Fibroblast of lung (primary cell): ENCODE data around the gene FRMD6. TPM values are rescaled to one million over a fixed set of nuclear protein-coding genes. Genes with fewer than 3 reads are reported as not detected.

Source experiments
- DNase-seq, 2 donors: peaks; one replicate each; pipeline versions ENCODE4 v3.0.0 to v3.0.0-alpha.2; 2010; ENCODE audit warnings: low read depth in 2 of 2
- H2AFZ ChIP-seq: 2 replicates; pipeline ENCODE4 v1.5.1; 2012; ENCODE audit warnings: low read length, control low read depth, inconsistent platforms
- H3K27ac ChIP-seq: 2 replicates; pipeline ENCODE4 v1.5.1; 2011; ENCODE audit warnings: low read length, control low read depth; ENCODE audit not compliant: insufficient read depth
- H3K27me3 ChIP-seq: 2 replicates; pipeline ENCODE4 v1.5.1; 2011; ENCODE audit warnings: mild to moderate bottlenecking, low read length; ENCODE audit not compliant: control insufficient read depth, insufficient read depth
- H3K36me3 ChIP-seq: 2 replicates; pipeline ENCODE4 v1.5.1; 2011; ENCODE audit warnings: low read length; ENCODE audit not compliant: control insufficient read depth, insufficient read depth
- H3K4me1 ChIP-seq: 2 replicates; pipeline ENCODE4 v1.5.1; 2011; ENCODE audit warnings: low read length; ENCODE audit not compliant: control insufficient read depth, insufficient read depth; ENCODE audit errors: extremely low read depth
- H3K4me2 ChIP-seq: 2 replicates; pipeline ENCODE4 v1.5.1; 2011; ENCODE audit warnings: low read length, control low read depth; ENCODE audit not compliant: insufficient read depth; ENCODE audit errors: extremely low read depth
- H3K4me3 ChIP-seq, 4 experiments: fragments of 200-600 bp in 1 of 4; sonication (generic) in 1 of 4; replicated peaks in 1 of 4; 2 replicates each; pipeline ENCODE4 v1.5.1; 2011 to 2016; ENCODE audit warnings: low read length in 4 of 4, low read depth in 3 of 4, mild to moderate bottlenecking in 3 of 4, control low read depth in 2 of 4, inconsistent platforms in 1 of 4, mixed read lengths in 1 of 4; ENCODE audit not compliant: insufficient read depth in 1 of 4; ENCODE audit errors: control extremely low read depth in 1 of 4
- H3K79me2 ChIP-seq: 2 replicates; pipeline ENCODE4 v1.5.1; 2012; ENCODE audit warnings: mild to moderate bottlenecking, low read length, inconsistent platforms; ENCODE audit not compliant: control insufficient read depth, insufficient read depth
- H3K9ac ChIP-seq: 2 replicates; pipeline ENCODE4 v1.5.1; 2011; ENCODE audit warnings: mild to moderate bottlenecking, low read length, control low read depth; ENCODE audit not compliant: insufficient read depth
- H3K9me3 ChIP-seq: 2 replicates; pipeline ENCODE4 v1.5.1; 2012; ENCODE audit warnings: low read depth, low read length; ENCODE audit not compliant: control insufficient read depth, insufficient read depth
- H4K20me1 ChIP-seq: 2 replicates; pipeline ENCODE4 v1.5.1; 2011; ENCODE audit warnings: low read length; ENCODE audit not compliant: control insufficient read depth, insufficient read depth; ENCODE audit errors: extremely low read depth
- EZH2 ChIP-seq: IDR thresholded peaks from 2 replicates; pipeline ENCODE4 v1.5.1; 2012; ENCODE audit warnings: low read length, control low read depth, mild to moderate bottlenecking; ENCODE audit errors: missing control alignments
- polyA plus RNA-seq, 2 donors: library from polyadenylated mRNA; depleted of rRNA in 1 of 2; stranded (reverse) in 1 of 2; unstranded in 1 of 2; fragments of >200 nt; gene quantifications; 2 replicates each; pipeline ENCODE4 v1.2.1, GENCODE V29; 2011 to 2012; ENCODE audit warnings: missing spikeins in 1 of 2
- total RNA-seq: library from RNA; depleted of rRNA; stranded (reverse); fragments of >200 nt; gene quantifications from 2 replicates; pipeline ENCODE4 v1.2.1, GENCODE V29; 2014
- TF ChIP-seq, protein P1 (sequence below), 2 donors: IDR thresholded peaks in 1 of 2; conservative IDR thresholded peaks in 1 of 2; 1 replicate in 1 of 2; 2 replicates in 1 of 2; pipeline ENCODE4 v1.5.1; 2011 to 2012; ENCODE audit warnings: low read length in 2 of 2, control low read depth in 1 of 2, inconsistent platforms in 1 of 2, low read depth in 1 of 2, mild to moderate bottlenecking in 1 of 2

Gene FRMD6
- total and polyA plus RNA-seq, 2 donors (not counting 1 experiment from before 2014, with no cell fraction given): 200 to 222 TPM

- H3K4me3 ChIP-seq: no peak overlapping the region
- H3K4me1 ChIP-seq: peaks cover 14% of the 10 kb centered on the region
- no peaks in the 10 kb centered on the region for H3K36me3 ChIP-seq
- no peak overlapping the region for H2AFZ ChIP-seq
- H3K79me2 ChIP-seq: peaks cover 100% of the 10 kb centered on the region
- H3K27ac ChIP-seq: no peak overlapping the region
- H4K20me1 ChIP-seq: peaks cover 2% of the 10 kb centered on the region
- no peak overlapping the region for H3K9ac ChIP-seq
- TF ChIP-seq EZH2: no peak
- TF ChIP-seq, protein P1, sequence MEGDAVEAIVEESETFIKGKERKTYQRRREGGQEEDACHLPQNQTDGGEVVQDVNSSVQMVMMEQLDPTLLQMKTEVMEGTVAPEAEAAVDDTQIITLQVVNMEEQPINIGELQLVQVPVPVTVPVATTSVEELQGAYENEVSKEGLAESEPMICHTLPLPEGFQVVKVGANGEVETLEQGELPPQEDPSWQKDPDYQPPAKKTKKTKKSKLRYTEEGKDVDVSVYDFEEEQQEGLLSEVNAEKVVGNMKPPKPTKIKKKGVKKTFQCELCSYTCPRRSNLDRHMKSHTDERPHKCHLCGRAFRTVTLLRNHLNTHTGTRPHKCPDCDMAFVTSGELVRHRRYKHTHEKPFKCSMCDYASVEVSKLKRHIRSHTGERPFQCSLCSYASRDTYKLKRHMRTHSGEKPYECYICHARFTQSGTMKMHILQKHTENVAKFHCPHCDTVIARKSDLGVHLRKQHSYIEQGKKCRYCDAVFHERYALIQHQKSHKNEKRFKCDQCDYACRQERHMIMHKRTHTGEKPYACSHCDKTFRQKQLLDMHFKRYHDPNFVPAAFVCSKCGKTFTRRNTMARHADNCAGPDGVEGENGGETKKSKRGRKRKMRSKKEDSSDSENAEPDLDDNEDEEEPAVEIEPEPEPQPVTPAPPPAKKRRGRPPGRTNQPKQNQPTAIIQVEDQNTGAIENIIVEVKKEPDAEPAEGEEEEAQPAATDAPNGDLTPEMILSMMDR (conservative IDR thresholded peaks at IDR 0.05 in 1 of 2, IDR thresholded peaks at IDR 0.05 in 1 of 2; ENCODE audit: low read depth in 1 of 2, low read length in 2 of 2): no peak
- no peaks in the 10 kb centered on the region for H3K9me3 ChIP-seq
- no peak for DNase-seq
- H3K4me2 ChIP-seq: no peak overlapping the region
- no peaks in the 10 kb centered on the region for H3K27me3 ChIP-seq
Measured at GRCh38 chr14:51681411-51681810, 29.7 kb downstream of the FRMD6 start.

- H3K9me3 ChIP-seq: no peaks in the 10 kb centered on the region
- H3K4me1 ChIP-seq: peaks cover 11% of the 10 kb centered on the region
- peak overlapping the region; percentile 6 for H3K27ac ChIP-seq
- no peaks in the 10 kb centered on the region for H3K27me3 ChIP-seq
- no peak overlapping the region for H3K4me3 ChIP-seq
- no peak overlapping the region for H3K9ac ChIP-seq
- H4K20me1 ChIP-seq: no peaks in the 10 kb centered on the region
- H3K36me3 ChIP-seq: no peaks in the 10 kb centered on the region
- H3K79me2 ChIP-seq: peaks cover 98% of the 10 kb centered on the region
- peak; percentile 51 to 58 for DNase-seq
- H2AFZ ChIP-seq: no peak overlapping the region
- TF ChIP-seq, protein P1 (conservative IDR thresholded peaks at IDR 0.05 in 1 of 2, IDR thresholded peaks at IDR 0.05 in 1 of 2; ENCODE audit: low read depth in 1 of 2, low read length in 2 of 2): no peak
- TF ChIP-seq EZH2: no peak
- H3K4me2 ChIP-seq: no peak overlapping the region
Measured at GRCh38 chr14:51682411-51682810, 30.7 kb downstream of the FRMD6 start.

DNA sequence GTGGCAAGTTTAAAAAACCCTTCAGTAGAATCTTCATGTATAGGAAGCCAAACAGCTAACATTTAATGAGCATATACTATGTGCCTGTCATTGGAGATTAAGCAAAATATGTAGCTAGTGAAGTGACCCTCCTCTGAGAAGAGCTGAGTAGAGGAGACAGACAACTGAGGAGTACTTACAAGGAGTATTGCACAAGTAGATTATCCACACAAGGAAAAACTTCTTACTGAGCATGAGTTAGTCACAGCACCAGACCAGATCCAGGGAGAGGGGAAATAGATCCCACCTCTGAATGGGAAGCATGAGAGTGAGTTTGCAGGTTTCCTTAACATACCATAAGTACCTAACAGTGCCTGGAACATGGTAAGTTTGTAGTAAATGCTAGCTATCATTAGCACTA is 33.0 kb downstream of the FRMD6 start:
- H3K4me3 ChIP-seq: no peak overlapping the region
- no peak for DNase-seq
- TF ChIP-seq EZH2: no peak
- TF ChIP-seq, protein P1 (conservative IDR thresholded peaks at IDR 0.05 in 1 of 2, IDR thresholded peaks at IDR 0.05 in 1 of 2; ENCODE audit: low read depth in 1 of 2, low read length in 2 of 2): no peak
- no peak overlapping the region for H3K4me2 ChIP-seq
- no peak overlapping the region for H3K27ac ChIP-seq
- no peak overlapping the region for H2AFZ ChIP-seq
- peaks cover 98% of the 10 kb centered on the region for H3K79me2 ChIP-seq
- no peaks in the 10 kb centered on the region for H3K27me3 ChIP-seq
- H3K36me3 ChIP-seq: no peaks in the 10 kb centered on the region
- H3K9ac ChIP-seq: no peak overlapping the region
- peaks cover 4% of the 10 kb centered on the region for H3K4me1 ChIP-seq
- H4K20me1 ChIP-seq: no peaks in the 10 kb centered on the region
- no peaks in the 10 kb centered on the region for H3K9me3 ChIP-seq
